ENCODE data around the gene TNNT1. TPM values are rescaled to one million over a fixed set of nuclear protein-coding genes. Genes with fewer than 3 reads are reported as not detected.
A peak's percentile ranks its signal among the peaks of the same experiment; 100 is the strongest.

The TNNT1 gene
- total RNA-seq, 4 donors from 2014 or later, result 0.90 to 1.5 TPM; not detected in 2

DNA sequence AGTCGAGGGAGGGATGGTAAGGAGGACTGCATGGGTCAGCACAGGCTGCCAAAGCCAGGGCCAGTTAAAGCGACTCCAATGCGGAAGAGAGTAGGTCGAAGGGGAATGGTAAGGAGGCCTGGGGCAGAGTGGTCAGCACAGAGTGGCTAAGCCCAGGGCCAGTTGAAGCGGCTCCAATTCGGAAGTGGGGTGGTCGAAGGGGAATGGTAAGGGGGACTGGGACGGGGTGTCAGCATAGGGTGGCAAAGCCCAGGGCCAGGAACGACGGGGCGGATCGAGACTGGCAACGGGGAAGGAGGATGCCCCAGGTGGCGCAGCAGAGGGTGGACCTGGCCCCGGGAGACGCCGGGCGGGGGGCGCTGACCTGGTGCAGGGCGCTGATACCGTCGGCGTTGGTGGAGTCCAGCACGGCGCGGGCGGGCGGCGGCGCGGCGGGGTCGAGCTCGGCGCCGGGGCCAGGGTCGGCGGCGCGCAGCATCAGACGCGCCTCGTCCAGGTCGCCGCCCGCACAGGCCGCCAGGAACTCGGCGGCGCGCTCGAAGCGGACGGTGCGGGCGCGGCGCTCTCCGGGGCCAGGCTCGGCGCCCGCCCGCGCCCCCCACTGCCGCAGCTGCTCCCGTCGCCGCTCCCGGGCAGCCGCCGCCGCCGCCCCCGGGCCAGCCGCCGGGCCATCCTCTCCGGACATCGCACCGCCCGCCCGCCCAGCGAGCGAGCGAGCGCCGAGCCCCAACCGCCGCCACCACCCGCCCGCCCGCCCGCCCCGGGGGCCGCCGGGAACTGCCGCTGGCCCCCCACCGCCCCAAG lies 31.9 kb downstream of the TNNT1 start, which contains the start of gene PPP1R12C:
TSS of gene PPP1R12C (minus strand) at position 779 of the 804 bp plus-strand sequence. CDS start at position 685, 94 bp downstream.
- no peaks in the 10 kb centered on the region for H3K27me3 ChIP-seq
- H3K4me1 ChIP-seq, result peaks cover 0 to 60% (median 35%) of the 10 kb centered on the region in 4 donors
- DNase-seq (ENCODE audit: low spot score in 2 of 2), result no peak
- peak within 1 kb of the TSS; percentile 58 to 97 (median 87) for H3K4me3 ChIP-seq
- H3K9me3 ChIP-seq, result no peaks in the 10 kb centered on the region
- 0 to 1% methylated on average over 35 to 38 of the region's 97 CpGs for WGBS, 2 donors
- peak within 1 kb of the TSS; percentile 63 to 95 (median 90) for H3K27ac ChIP-seq
- peak; percentile 28 to 40 for TF ChIP-seq POLR2A (IDR thresholded peaks at IDR 0.05)
- no peak for TF ChIP-seq CTCF (IDR thresholded peaks at IDR 0.05)
- TF ChIP-seq EP300 (IDR thresholded peaks at IDR 0.05), result no peak
- H3K36me3 ChIP-seq, result peaks cover 0 to 5% (median 0%) of the 10 kb centered on the region in 3 donors

DNA sequence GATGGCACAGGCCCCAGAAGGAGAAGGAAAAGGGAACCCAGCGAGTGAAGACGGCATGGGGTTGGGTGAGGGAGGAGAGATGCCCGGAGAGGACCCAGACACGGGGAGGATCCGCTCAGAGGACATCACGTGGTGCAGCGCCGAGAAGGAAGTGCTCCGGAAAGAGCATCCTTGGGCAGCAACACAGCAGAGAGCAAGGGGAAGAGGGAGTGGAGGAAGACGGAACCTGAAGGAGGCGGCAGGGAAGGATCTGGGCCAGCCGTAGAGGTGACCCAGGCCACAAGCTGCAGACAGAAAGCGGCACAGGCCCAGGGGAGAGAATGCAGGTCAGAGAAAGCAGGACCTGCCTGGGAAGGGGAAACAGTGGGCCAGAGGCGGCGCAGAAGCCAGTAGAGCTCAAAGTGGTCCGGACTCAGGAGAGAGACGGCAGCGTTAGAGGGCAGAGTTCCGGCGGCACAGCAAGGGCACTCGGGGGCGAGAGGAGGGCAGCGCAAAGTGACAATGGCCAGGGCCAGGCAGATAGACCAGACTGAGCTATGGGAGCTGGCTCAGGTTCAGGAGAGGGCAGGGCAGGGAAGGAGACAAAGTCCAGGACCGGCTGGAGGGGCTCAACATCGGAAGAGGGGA lies 32.7 kb downstream of the TNNT1 start:
- peak in 1 of 2 donors; percentile 67 for DNase-seq (ENCODE audit: low spot score in 2 of 2)
- Histone ChIP-seq H3K36me3 (peaks cover 0 to 9% (median 0%) of the 10 kb centered on the region in 3 donors), H3K9me3 (no peaks in the 10 kb centered on the region), H3K27ac (peak overlapping the region; percentile 44 to 95 (median 90)), H3K27me3 (no peaks in the 10 kb centered on the region), H3K4me3 (peak overlapping the region; percentile 58 to 97 (median 87)), H3K4me1 (peaks cover 0 to 64% (median 35%) of the 10 kb centered on the region in 4 donors)
- 1% methylated on average over 25 of the region's 25 CpGs for WGBS, 2 donors
- no peak for TF ChIP-seq POLR2A (IDR thresholded peaks at IDR 0.05)
- TF ChIP-seq EP300 (IDR thresholded peaks at IDR 0.05), result peak in 1 of 2 donors; percentile 53

DNA sequence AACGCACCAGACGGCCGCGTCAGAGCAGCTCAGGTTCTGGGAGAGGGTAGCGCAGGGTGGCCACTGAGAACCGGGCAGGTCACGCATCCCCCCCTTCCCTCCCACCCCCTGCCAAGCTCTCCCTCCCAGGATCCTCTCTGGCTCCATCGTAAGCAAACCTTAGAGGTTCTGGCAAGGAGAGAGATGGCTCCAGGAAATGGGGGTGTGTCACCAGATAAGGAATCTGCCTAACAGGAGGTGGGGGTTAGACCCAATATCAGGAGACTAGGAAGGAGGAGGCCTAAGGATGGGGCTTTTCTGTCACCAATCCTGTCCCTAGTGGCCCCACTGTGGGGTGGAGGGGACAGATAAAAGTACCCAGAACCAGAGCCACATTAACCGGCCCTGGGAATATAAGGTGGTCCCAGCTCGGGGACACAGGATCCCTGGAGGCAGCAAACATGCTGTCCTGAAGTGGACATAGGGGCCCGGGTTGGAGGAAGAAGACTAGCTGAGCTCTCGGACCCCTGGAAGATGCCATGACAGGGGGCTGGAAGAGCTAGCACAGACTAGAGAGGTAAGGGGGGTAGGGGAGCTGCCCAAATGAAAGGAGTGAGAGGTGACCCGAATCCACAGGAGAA lies 33.5 kb downstream of the TNNT1 start:
- peaks cover 0 to 10% (median 0%) of the 10 kb centered on the region in 3 donors for H3K36me3 ChIP-seq
- H3K27ac ChIP-seq, result peak overlapping the region; percentile 44 to 95 (median 90)
- TF ChIP-seq CTCF (IDR thresholded peaks at IDR 0.05) (no peak), EP300 (IDR thresholded peaks at IDR 0.05) (no peak), POLR2A (IDR thresholded peaks at IDR 0.05) (no peak)
- 54 to 55% methylated on average over 13 of the region's 13 CpGs for WGBS, 2 donors
- H3K4me1 ChIP-seq, result peaks cover 0 to 64% (median 35%) of the 10 kb centered on the region in 4 donors
- no peak for DNase-seq (ENCODE audit: low spot score in 2 of 2)
- H3K27me3 ChIP-seq, result no peaks in the 10 kb centered on the region
- H3K9me3 ChIP-seq, result no peaks in the 10 kb centered on the region
- H3K4me3 ChIP-seq, result peak overlapping the region; percentile 58 to 97 (median 87)

- 70 to 80% methylated on average over 9 of the region's 9 CpGs for WGBS, 2 donors
- Histone ChIP-seq H3K9me3 (no peaks in the 10 kb centered on the region), H3K4me1 (peaks cover 0 to 64% (median 35%) of the 10 kb centered on the region in 4 donors), H3K4me3 (no peak overlapping the region), H3K27ac (peak overlapping the region; percentile 82 to 95 (median 88)), H3K36me3 (peaks cover 0 to 19% (median 0%) of the 10 kb centered on the region in 3 donors), H3K27me3 (no peaks in the 10 kb centered on the region)
- no peak for DNase-seq (ENCODE audit: low spot score in 2 of 2)
- no peak for TF ChIP-seq CTCF (IDR thresholded peaks at IDR 0.05)
- no peak for TF ChIP-seq POLR2A (IDR thresholded peaks at IDR 0.05)
- no peak for TF ChIP-seq EP300 (IDR thresholded peaks at IDR 0.05)
Measured at GRCh38 chr19:55114566-55115145, 34.4 kb downstream of the TNNT1 start.

- peaks cover 0 to 58% (median 35%) of the 10 kb centered on the region in 4 donors for H3K4me1 ChIP-seq
- 14 to 36% methylated on average over 11 to 12 of the region's 12 CpGs for whole genome bisulfite sequencing, 2 donors
- peak; percentile 90 to 97 for DNase-seq (ENCODE audit: low spot score in 2 of 2)
- no peak for TF ChIP-seq CTCF (IDR thresholded peaks at IDR 0.05)
- peak in 1 of 2 donors; percentile 54 for TF ChIP-seq POLR2A (IDR thresholded peaks at IDR 0.05)
- peak; percentile 94 to 95 for TF ChIP-seq EP300 (IDR thresholded peaks at IDR 0.05)
- no peaks in the 10 kb centered on the region for H3K9me3 ChIP-seq
- peak overlapping the region; percentile 82 to 95 (median 88) for H3K27ac ChIP-seq
- H3K36me3 ChIP-seq, result peaks cover 0 to 29% (median 0%) of the 10 kb centered on the region in 3 donors
- peak overlapping the region in 1 of 4 donors; percentile 1 for H3K4me3 ChIP-seq
- H3K27me3 ChIP-seq, result no peaks in the 10 kb centered on the region
Measured at GRCh38 chr19:55113570-55114039, 35.4 kb downstream of the TNNT1 start.

Measured in tibial nerve (tissue), 4 donors.